Naive thymus-derived CD4-positive, alpha-beta T cell (primary cell): ENCODE results near the gene ZNF101. TPM values are rescaled to one million over a fixed set of nuclear protein-coding genes. Genes with fewer than 3 reads are reported as not detected.
A peak's percentile ranks its signal among the peaks of the same experiment; 100 is the strongest.
"Not testable (repeated sequence)": the region's sequence is repeated elsewhere in the genome, so short reads cannot be mapped to it uniquely, and the experiment has no call there.

Source experiments
- ATAC-seq: fragments of 150-1000 bp; cut with Tn5 transposase; 2 replicates; pipeline ENCODE4 v1.10.0; 2021; ENCODE audit warnings: mild to moderate bottlenecking, moderate library complexity
- CTCF ChIA-PET: fragments of 350-600 bp; sonication (Branson Sonifier 250); formaldehyde crosslinking; loops from one replicate; lab custom pipeline; 2021; ENCODE audit warnings: antibody characterized with exemption; lab: Charles Lee
- POLR2A ChIA-PET: fragments of 350-600 bp; sonication (Branson Sonifier 250); formaldehyde crosslinking; loops from one replicate; lab custom pipeline; 2021; ENCODE audit warnings: antibody characterized with exemption, inconsistent platforms; lab: Charles Lee
- DNase-seq, 9 donors: peaks; one replicate each; pipeline versions ENCODE4 v3.0.0 to v3.0.0-alpha.2; 2020 to 2022; ENCODE audit warnings: mixed read lengths in 1 of 9
- H3K27ac ChIP-seq: one replicate; pipeline ENCODE4 v1.7.0; 2013; ENCODE audit warnings: mild to moderate bottlenecking, low read depth, low read length, moderate library complexity
- H3K27me3 ChIP-seq, 2 donors: one replicate each; pipeline ENCODE4 v1.7.0; 2013; ENCODE audit warnings: low read length in 2 of 2, mild to moderate bottlenecking in 2 of 2, moderate library complexity in 2 of 2; ENCODE audit not compliant: control insufficient read depth in 2 of 2, insufficient read depth in 2 of 2
- H3K36me3 ChIP-seq, 3 experiments: 1 replicate in 2 of 3; 2 replicates in 1 of 3; pipeline ENCODE4 v1.7.0; 2013; ENCODE audit warnings: low read length in 3 of 3, mild to moderate bottlenecking in 3 of 3, moderate library complexity in 1 of 3; ENCODE audit not compliant: insufficient read depth in 3 of 3, control insufficient read depth in 2 of 3
- H3K4me1 ChIP-seq, 2 donors: one replicate each; pipeline ENCODE4 v1.7.0; 2013; ENCODE audit warnings: low read length in 2 of 2, mild to moderate bottlenecking in 2 of 2, moderate library complexity in 1 of 2; ENCODE audit not compliant: control insufficient read depth in 2 of 2, insufficient read depth in 2 of 2
- H3K4me3 ChIP-seq: 2 replicates; pipeline ENCODE4 v1.7.0; 2013; ENCODE audit warnings: mild to moderate bottlenecking, low read length
- H3K9me3 ChIP-seq, 3 experiments: 1 replicate in 2 of 3; 2 replicates in 1 of 3; pipeline ENCODE4 v1.7.0; 2013; ENCODE audit warnings: low read length in 3 of 3; ENCODE audit not compliant: control insufficient read depth in 2 of 3
- H3K27ac Mint-ChIP-seq, 9 donors: one replicate each; pipeline ENCODE4 v1.8.0; 2020 to 2022; ENCODE audit warnings: mixed read lengths in 9 of 9, mild to moderate bottlenecking in 8 of 9, moderate library complexity in 5 of 9, inconsistent platforms in 2 of 9
- H3K27me3 Mint-ChIP-seq, 5 donors: one replicate each; pipeline ENCODE4 v1.8.0; 2021 to 2022; ENCODE audit warnings: mixed read lengths in 5 of 5, mild to moderate bottlenecking in 1 of 5
- H3K36me3 Mint-ChIP-seq, 5 donors: one replicate each; pipeline ENCODE4 v1.8.0; 2020 to 2022; ENCODE audit warnings: mixed read lengths in 5 of 5, mild to moderate bottlenecking in 3 of 5, inconsistent platforms in 1 of 5
- H3K4me1 Mint-ChIP-seq, 7 donors: one replicate each; pipeline ENCODE4 v1.8.0; 2020 to 2022; ENCODE audit warnings: mixed read lengths in 7 of 7, mild to moderate bottlenecking in 3 of 7, inconsistent platforms in 1 of 7
- H3K4me3 Mint-ChIP-seq, 10 donors: one replicate each; pipeline ENCODE4 v1.8.0; 2020 to 2022; ENCODE audit warnings: mild to moderate bottlenecking in 10 of 10, mixed read lengths in 10 of 10, moderate library complexity in 6 of 10, inconsistent platforms in 2 of 10
- H3K9me3 Mint-ChIP-seq, 11 donors: one replicate each; pipeline ENCODE4 v1.8.0; 2020 to 2022; ENCODE audit warnings: mixed read lengths in 11 of 11, mild to moderate bottlenecking in 4 of 11, inconsistent platforms in 1 of 11, moderate library complexity in 1 of 11
- intact Hi-C, 2 donors: fragments of 100-400 bp; cut with micrococcal nuclease; formaldehyde crosslinking; loops; one replicate each; pipeline ENCODE4 v1.15.1; 2023
- polyA plus RNA-seq, 2 donors: library from polyadenylated mRNA; unstranded; fragments of 300-500 nt; fragmentation: Illumina TruSeq; gene quantifications; one replicate each; pipeline ENCODE4 v1.2.3, GENCODE V29; 2021
- total RNA-seq, 6 experiments: library from RNA in 5 of 6; stranded (reverse) in 5 of 6; gene quantifications; 1 replicate in 5 of 6; 2 replicates in 1 of 6; pipeline ENCODE4 v1.2.3 and lab custom pipeline; 2021 to 2026

The ZNF101 gene
- total and polyA plus RNA-seq, 7 experiments from 2014 or later, result 67.8 to 202 (median 113) TPM

GRCh38 chr19:19697589-19697988, 28.9 kb downstream of the ZNF101 start:
- Histone ChIP-seq H3K9me3 (peaks cover 0 to 24% (median 0%) of the 10 kb centered on the region in 3 experiments), H3K36me3 (no peaks in the 10 kb centered on the region), H3K27ac (no peak overlapping the region), H3K4me3 (no peak overlapping the region), H3K4me1 (no peaks in the 10 kb centered on the region), H3K27me3 (no peaks in the 10 kb centered on the region)
- no peak overlapping the region for H3K27ac Mint-ChIP-seq
- H3K4me1 Mint-ChIP-seq, result no peaks in the 10 kb centered on the region
- intact Hi-C loops, result no loop called here
- POLR2A ChIA-PET, result no interaction called here
- H3K27me3 Mint-ChIP-seq, result no peaks in the 10 kb centered on the region
- no peak overlapping the region for H3K4me3 Mint-ChIP-seq
- H3K36me3 Mint-ChIP-seq, result peaks cover 0 to 19% (median 18%) of the 10 kb centered on the region in 5 donors
- DNase-seq (no peak), ATAC-seq (no peak)
- CTCF ChIA-PET, result no interaction called here
- H3K9me3 Mint-ChIP-seq, result peaks cover 0 to 72% (median 25%) of the 10 kb centered on the region in 11 donors

- CTCF ChIA-PET, H3K27ac ChIP-seq, H3K4me3 Mint-ChIP-seq, intact Hi-C loops, H3K27ac Mint-ChIP-seq, ATAC-seq, H3K4me1 Mint-ChIP-seq, H3K27me3 ChIP-seq, H3K27me3 Mint-ChIP-seq, H3K4me3 ChIP-seq, H3K36me3 ChIP-seq, H3K4me1 ChIP-seq, DNase-seq: not testable (repeated sequence)
- peaks cover 4 to 35% (median 26%) of the 10 kb centered on the region in 5 donors for H3K36me3 Mint-ChIP-seq
- POLR2A ChIA-PET, result interaction anchor here (1.4 to 1.8 kb wide), 3 partner anchors 10 to 32 kb away, joined by 3 to 6 read pairs (median 4); partner anchors contain the start of gene ZNF14
- peaks cover 0 to 78% (median 40%) of the 10 kb centered on the region in 11 donors for H3K9me3 Mint-ChIP-seq
- H3K9me3 ChIP-seq, result peaks cover 0 to 41% (median 8%) of the 10 kb centered on the region in 3 experiments
These were observed 31.9 kb downstream of the ZNF101 start for GRCh38 chr19:19700493-19700892.

GRCh38 chr19:19704836-19705235, 36.2 kb downstream of the ZNF101 start:
- no peak for ATAC-seq
- no peak overlapping the region for H3K27ac Mint-ChIP-seq
- Histone ChIP-seq H3K4me3 (no peak overlapping the region), H3K27ac (no peak overlapping the region), H3K36me3 (peaks cover 0 to 7% (median 0%) of the 10 kb centered on the region in 3 experiments), H3K9me3 (peaks cover 16 to 83% (median 33%) of the 10 kb centered on the region in 3 experiments), H3K27me3 (no peaks in the 10 kb centered on the region), H3K4me1 (no peaks in the 10 kb centered on the region)
- intact Hi-C loops, result no loop called here
- POLR2A ChIA-PET, result interaction anchor here (0.5 kb wide), 1 partner anchor 162 kb away, joined by 4 read pairs; no protein-coding TSS in a partner anchor
- no peaks in the 10 kb centered on the region for H3K27me3 Mint-ChIP-seq
- no peak overlapping the region for H3K4me3 Mint-ChIP-seq
- no peak for DNase-seq
- H3K9me3 Mint-ChIP-seq, result peaks cover 3 to 92% (median 73%) of the 10 kb centered on the region in 11 donors
- H3K36me3 Mint-ChIP-seq, result peaks cover 9 to 50% (median 36%) of the 10 kb centered on the region in 5 donors
- peaks cover 0 to 4% (median 0%) of the 10 kb centered on the region in 7 donors for H3K4me1 Mint-ChIP-seq
- CTCF ChIA-PET, result no interaction called here

- Histone ChIP-seq H3K27ac (no peak overlapping the region), H3K27me3 (no peaks in the 10 kb centered on the region), H3K36me3 (peaks cover 32 to 61% (median 33%) of the 10 kb centered on the region in 3 experiments), H3K9me3 (peaks cover 53 to 99% (median 63%) of the 10 kb centered on the region in 3 experiments), H3K4me3 (peak overlapping the region; percentile 17), H3K4me1 (no peaks in the 10 kb centered on the region)
- ATAC-seq, result no peak
- H3K4me1 Mint-ChIP-seq, result peaks cover 0 to 5% (median 0%) of the 10 kb centered on the region in 7 donors
- H3K4me3 Mint-ChIP-seq, result peak overlapping the region in 1 of 10 donors; percentile 27
- H3K27ac Mint-ChIP-seq, result peak overlapping the region in 2 of 9 donors; percentile 12 to 32
- intact Hi-C loops, result no loop called here
- peaks cover 7 to 85% (median 57%) of the 10 kb centered on the region in 5 donors for H3K36me3 Mint-ChIP-seq
- H3K27me3 Mint-ChIP-seq, result no peaks in the 10 kb centered on the region
- ChIA-PET CTCF (no interaction called here), POLR2A (interaction anchor here (1.6 to 4.9 kb wide), 2 partner anchors 41 to 111 kb away, joined by 3 to 20 read pairs; partner anchors contain the start of genes ZNF101 and ZNF506)
- DNase-seq, result no peak
- H3K9me3 Mint-ChIP-seq, result peaks cover 4 to 100% (median 82%) of the 10 kb centered on the region in 11 donors
These were observed 41.9 kb downstream of the ZNF101 start for GRCh38 chr19:19710506-19710905.

GRCh38 chr19:19711306-19711933, 42.8 kb downstream of the ZNF101 start:
- no peak overlapping the region for H3K27ac ChIP-seq
- intact Hi-C loops, result no loop called here
- Mint-ChIP-seq H3K4me3 (no peak overlapping the region), H3K36me3 (peaks cover 10 to 87% (median 60%) of the 10 kb centered on the region in 5 donors), H3K27me3 (no peaks in the 10 kb centered on the region), H3K9me3 (peaks cover 4 to 100% (median 80%) of the 10 kb centered on the region in 11 donors), H3K27ac (peak overlapping the region in 2 of 9 donors; percentile 51 to 83), H3K4me1 (peaks cover 0 to 5% (median 0%) of the 10 kb centered on the region in 7 donors)
- POLR2A ChIA-PET, result interaction anchor here (1.6 to 4.9 kb wide), 2 partner anchors 42 to 110 kb away, joined by 3 to 20 read pairs; partner anchors contain the start of genes ZNF101 and ZNF506
- CTCF ChIA-PET, result no interaction called here
- peaks cover 58 to 100% (median 68%) of the 10 kb centered on the region in 3 experiments for H3K9me3 ChIP-seq
- H3K36me3 ChIP-seq, result peaks cover 32 to 70% (median 33%) of the 10 kb centered on the region in 3 experiments
- ATAC-seq (no peak), DNase-seq (no peak)
- no peaks in the 10 kb centered on the region for H3K27me3 ChIP-seq
- H3K4me3 ChIP-seq, result peak overlapping the region; percentile 17
- H3K4me1 ChIP-seq, result no peaks in the 10 kb centered on the region

- Mint-ChIP-seq H3K27me3 (no peaks in the 10 kb centered on the region), H3K4me3 (peak overlapping the region in 2 of 10 donors; percentile 27 to 29), H3K9me3 (peaks cover 4 to 100% (median 80%) of the 10 kb centered on the region in 11 donors), H3K27ac (peak overlapping the region in 2 of 9 donors; percentile 51 to 83), H3K4me1 (peaks cover 0 to 5% (median 0%) of the 10 kb centered on the region in 7 donors), H3K36me3 (peaks cover 14 to 89% (median 67%) of the 10 kb centered on the region in 5 donors)
- Histone ChIP-seq H3K9me3 (peaks cover 58 to 100% (median 69%) of the 10 kb centered on the region in 3 experiments), H3K27ac (no peak overlapping the region), H3K27me3 (no peaks in the 10 kb centered on the region), H3K4me1 (no peaks in the 10 kb centered on the region), H3K36me3 (peaks cover 32 to 75% (median 33%) of the 10 kb centered on the region in 3 experiments), H3K4me3 (peak overlapping the region; percentile 17)
- DNase-seq (no peak), ATAC-seq (no peak)
- ChIA-PET POLR2A (interaction anchor here (4.6 kb wide), 1 partner anchor 43 kb away, joined by 30 read pairs; the partner anchor contains the start of gene ZNF101), CTCF (no interaction called here)
- intact Hi-C loops, result no loop called here
These were observed 43.5 kb downstream of the ZNF101 start for GRCh38 chr19:19711934-19712828.
